Right atrium auricular region (tissue), 2 donors: Measurements from ENCODE around the gene DECR2. TPM values are rescaled to one million over a fixed set of nuclear protein-coding genes. Genes with fewer than 3 reads are reported as not detected.
"Not testable (repeated sequence)": the region's sequence is repeated elsewhere in the genome, so short reads cannot be mapped to it uniquely, and the experiment has no call there.

Experiments
- DNase-seq: peaks from one replicate; pipeline ENCODE4 v3.0.0-alpha.2; 2019; ENCODE audit warnings: low spot score
- H3K27ac ChIP-seq, 2 donors: fragments of 200-600 bp; sonication (generic); 1 replicate in 1 of 2; 2 replicates in 1 of 2; pipeline ENCODE4 v1.5.1; 2016 to 2019
- H3K27me3 ChIP-seq, 2 donors: fragments of 200-600 bp; sonication (generic); one replicate each; pipeline versions ENCODE4 v1.5.1 to v1.6.0; 2017 to 2019
- H3K36me3 ChIP-seq: fragments of 200-600 bp; sonication (generic); one replicate; pipeline ENCODE4 v1.5.1; 2016
- H3K4me1 ChIP-seq, 2 donors: fragments of 200-600 bp; sonication (generic); one replicate each; pipeline versions ENCODE4 v1.5.1 to v1.6.0; 2017 to 2019
- H3K4me3 ChIP-seq, 2 donors: fragments of 200-600 bp; sonication (generic); 1 replicate in 1 of 2; 2 replicates in 1 of 2; pipeline ENCODE4 v1.5.1; 2017 to 2019; ENCODE audit warnings: mild to moderate bottlenecking in 1 of 2, moderate library complexity in 1 of 2
- H3K9me3 ChIP-seq, 2 donors: fragments of 200-600 bp; sonication (generic); one replicate each; pipeline ENCODE4 v1.5.1; 2019
- CTCF ChIP-seq, 2 donors: fragments of 200-600 bp; sonication (generic); IDR thresholded peaks; one replicate each; pipeline ENCODE4 v1.5.1; 2019; ENCODE audit warnings: antibody characterized with exemption in 2 of 2
- total RNA-seq, 2 donors: library from RNA; depleted of rRNA; stranded (reverse); fragments of >200 nt; gene quantifications; one replicate each; pipeline ENCODE4 v1.1.0, GENCODE V29; 2016

Gene DECR2
- total RNA-seq, 2 donors from 2014 or later = 10.6 to 18.7 TPM

GRCh38 chr16:386641-387156 lies 15.0 kb upstream of the DECR2 start:
- no peak for DNase-seq

DNA sequence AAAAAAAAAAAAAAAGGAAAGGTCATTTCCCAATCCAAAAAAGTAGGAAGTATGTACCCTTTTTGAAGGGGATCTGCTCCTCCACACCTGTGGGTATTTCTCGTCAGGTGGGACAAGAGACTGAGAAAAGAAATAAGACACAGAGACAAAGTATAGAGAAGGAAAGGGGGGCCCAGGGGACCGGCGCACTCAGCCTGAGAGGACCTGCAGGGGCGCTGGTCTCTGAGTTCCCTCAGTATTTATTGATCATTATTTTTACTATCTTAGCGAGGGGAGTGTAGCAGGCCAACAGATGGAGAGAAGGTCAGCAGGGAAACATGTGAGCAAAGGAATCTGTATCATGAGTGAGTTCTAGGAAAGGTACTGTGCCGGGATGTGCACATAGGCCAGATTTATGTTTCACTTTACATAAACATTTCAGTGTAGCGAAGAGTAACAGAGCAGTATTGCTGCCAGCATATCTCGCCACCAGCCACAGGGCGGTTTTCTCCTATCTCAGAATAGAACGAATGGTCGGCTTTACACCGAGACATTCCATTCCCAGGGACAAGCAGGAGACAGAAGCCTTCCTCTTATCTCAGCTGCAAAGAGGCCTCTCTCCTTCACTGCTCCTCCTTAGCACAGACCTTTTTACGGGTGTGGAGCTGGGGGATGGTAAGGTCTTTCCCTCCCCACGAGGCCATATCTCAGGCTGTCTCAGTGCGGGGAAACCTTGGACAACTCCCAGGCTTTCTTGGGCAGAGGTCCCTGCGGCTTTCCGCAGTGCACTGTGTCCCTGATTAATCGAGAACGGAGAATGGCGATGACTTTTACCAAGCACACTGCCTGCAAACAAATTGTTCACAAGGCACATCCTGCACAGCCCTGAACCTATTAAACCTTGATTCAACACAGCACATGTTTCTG lies 13.7 kb upstream of the DECR2 start:
- H3K36me3 ChIP-seq, H3K9me3 ChIP-seq, DNase-seq, H3K27me3 ChIP-seq: not testable (repeated sequence)
- Histone ChIP-seq H3K4me1 (peaks cover 0 to 31% of the 10 kb centered on the region in 2 donors), H3K4me3 (peak overlapping the region in 1 of 2 donors; percentile 26), H3K27ac (peak overlapping the region; percentile 44 to 62)

More at GRCh38 chr16:386641-387156, 15.0 kb upstream of the DECR2 start:
- H3K9me3 ChIP-seq = no peaks in the 10 kb centered on the region
- peak overlapping the region; percentile 47 to 59 for H3K27ac ChIP-seq
- no peaks in the 10 kb centered on the region for H3K36me3 ChIP-seq
- peak in 1 of 2 donors; percentile 18 for TF ChIP-seq CTCF (IDR thresholded peaks at IDR 0.05)
- no peaks in the 10 kb centered on the region for H3K27me3 ChIP-seq
- H3K4me1 ChIP-seq = peaks cover 0 to 39% of the 10 kb centered on the region in 2 donors
- no peak overlapping the region for H3K4me3 ChIP-seq

GRCh38 chr16:389352-389751 lies 12.3 kb upstream of the DECR2 start:
- no peaks in the 10 kb centered on the region for H3K36me3 ChIP-seq
- no peak for DNase-seq
- no peak overlapping the region for H3K27ac ChIP-seq
- H3K9me3 ChIP-seq = no peaks in the 10 kb centered on the region
- no peak overlapping the region for H3K4me3 ChIP-seq
- H3K4me1 ChIP-seq = peaks cover 0 to 18% of the 10 kb centered on the region in 2 donors
- no peaks in the 10 kb centered on the region for H3K27me3 ChIP-seq
- TF ChIP-seq CTCF (IDR thresholded peaks at IDR 0.05) = no peak

GRCh38 chr16:391885-392335 lies 9.8 kb upstream of the DECR2 start:
- H3K9me3 ChIP-seq = no peaks in the 10 kb centered on the region
- DNase-seq = no peak
- peaks cover 0 to 25% of the 10 kb centered on the region in 2 donors for H3K4me1 ChIP-seq
- peak; percentile 36 to 72 for TF ChIP-seq CTCF (IDR thresholded peaks at IDR 0.05)
- H3K36me3 ChIP-seq = no peaks in the 10 kb centered on the region
- H3K27me3 ChIP-seq = no peaks in the 10 kb centered on the region
- no peak overlapping the region for H3K4me3 ChIP-seq
- H3K27ac ChIP-seq = no peak overlapping the region

DNA sequence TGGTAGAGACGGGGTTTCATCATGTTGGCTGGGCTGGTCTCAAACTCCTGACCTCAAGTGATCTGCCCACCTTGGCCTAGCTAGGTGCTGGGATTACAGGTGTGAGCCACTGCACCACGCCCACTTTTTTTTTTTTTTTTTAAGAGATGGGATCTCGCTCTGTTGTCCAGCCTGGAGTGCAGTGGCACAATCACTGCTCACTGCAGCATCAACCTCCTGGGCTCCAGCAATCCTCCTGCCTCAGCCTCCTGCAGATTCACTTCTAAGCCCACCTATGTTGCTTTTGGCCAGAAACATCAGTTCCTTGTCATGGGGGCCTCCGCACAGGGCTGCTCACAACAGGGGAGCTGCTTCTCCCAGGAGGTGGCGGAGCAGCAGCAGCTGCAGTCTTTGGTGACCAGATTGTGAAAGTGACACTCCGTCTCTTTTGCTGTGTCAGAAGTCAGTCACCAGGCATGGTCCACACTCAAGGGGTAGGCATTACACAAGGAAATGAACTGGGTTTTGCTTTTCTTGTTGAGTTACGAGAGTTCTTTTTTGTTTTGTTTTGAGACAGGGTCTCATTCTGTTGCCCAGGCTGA lies 9.1 kb upstream of the DECR2 start:
- Histone ChIP-seq H3K27ac (no peak overlapping the region), H3K4me3 (no peak overlapping the region), H3K36me3 (no peaks in the 10 kb centered on the region), H3K9me3 (no peaks in the 10 kb centered on the region), H3K27me3 (no peaks in the 10 kb centered on the region), H3K4me1 (peaks cover 0 to 25% of the 10 kb centered on the region in 2 donors)
- DNase-seq = no peak
- no peak for TF ChIP-seq CTCF (IDR thresholded peaks at IDR 0.05)

DNA sequence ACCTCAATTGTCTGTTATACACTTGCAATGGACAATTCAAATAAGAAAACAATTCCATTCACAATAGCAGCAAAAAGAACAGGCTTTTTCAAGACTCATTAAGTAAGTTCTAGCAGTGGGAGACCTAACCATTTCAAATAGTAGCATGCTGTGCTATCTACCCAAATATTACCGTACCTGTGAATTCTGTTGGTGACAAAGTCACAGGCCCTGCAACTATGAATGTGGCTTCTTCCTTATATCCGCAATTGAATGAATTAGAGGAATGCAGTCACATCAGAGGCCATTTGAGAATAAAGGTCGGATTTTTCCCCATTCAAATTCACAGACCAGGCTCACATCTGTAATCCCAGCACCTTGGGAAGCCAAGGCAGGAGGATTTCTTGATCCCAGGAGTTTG lies 5.5 kb upstream of the DECR2 start:
- Histone ChIP-seq H3K4me3 (peak overlapping the region in 1 of 2 donors; percentile 71), H3K27ac (peak overlapping the region; percentile 64 to 88), H3K9me3 (no peaks in the 10 kb centered on the region), H3K27me3 (no peaks in the 10 kb centered on the region), H3K4me1 (peaks cover 0 to 20% of the 10 kb centered on the region in 2 donors), H3K36me3 (no peaks in the 10 kb centered on the region)
- TF ChIP-seq CTCF (IDR thresholded peaks at IDR 0.05) = no peak
- no peak for DNase-seq
